Testis (tissue), 2 donors: Measurements from ENCODE around the gene PLSCR4.

ENCODE experiments used
- CTCF ChIP-seq, 3 experiments: fragments of 450-650 bp in 2 of 3; fragments of 200-600 bp in 1 of 3; sonication (generic) in 1 of 3; IDR thresholded peaks; one replicate each; pipeline ENCODE4 v1.5.1; 2016 to 2019; ENCODE audit warnings: antibody characterized with exemption in 3 of 3, mild to moderate bottlenecking in 2 of 3, moderate library complexity in 1 of 3
- POLR2A ChIP-seq: fragments of 450-650 bp; IDR thresholded peaks from one replicate; pipeline ENCODE4 v1.6.1; 2017; ENCODE audit warnings: antibody characterized with exemption, mild to moderate bottlenecking, moderate library complexity

- no peak for TF ChIP-seq CTCF (IDR thresholded peaks at IDR 0.05)
- TF ChIP-seq POLR2A, result no peak
Measured at GRCh38 chr3:146271180-146271579, 20.3 kb upstream of the PLSCR4 start.
